Loucy (cell line): Measurements from ENCODE around the gene WDR45B.

ENCODE experiments used
- CTCF ChIP-seq: fragments of 200-600 bp; sonication (generic); conservative IDR thresholded peaks from 2 replicates; pipeline ENCODE4 v1.5.1; 2014; ENCODE audit warnings: mild to moderate bottlenecking, antibody characterized with exemption, low read length
- EZH2phosphoT487 ChIP-seq: fragments of 200-600 bp; IDR thresholded peaks from 2 replicates; pipeline ENCODE4 v1.6.1; 2018; ENCODE audit warnings: antibody characterized with exemption, mild to moderate bottlenecking, moderate library complexity, borderline replicate concordance

- TF ChIP-seq CTCF (no peak), EZH2phosphoT487 (no peak)
Observed at GRCh38 chr17:82588266-82589175, 59.7 kb downstream of the WDR45B start.
